ENCODE results near the gene PRDM11.

The PRDM11 gene

DNA sequence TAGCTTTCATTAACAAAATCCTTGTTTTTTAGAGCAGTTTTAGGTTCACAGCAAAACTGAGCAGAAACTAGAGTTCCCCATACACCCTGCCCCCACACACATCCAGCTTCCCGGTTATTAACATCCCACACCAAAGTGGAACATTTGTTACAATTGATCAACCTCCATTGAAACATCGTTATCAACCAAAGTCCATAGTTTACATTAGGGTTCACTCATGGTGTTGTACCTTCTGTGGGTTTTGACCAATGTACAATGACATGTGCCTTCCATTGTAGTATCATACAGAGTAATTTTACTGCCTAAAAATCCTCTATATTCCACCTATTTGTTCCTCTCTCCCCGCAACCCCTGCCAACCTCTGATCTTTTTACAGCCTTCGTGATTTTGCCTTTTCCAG, 28.5 kb downstream of the PRDM11 start:
- Histone ChIP-seq H3K27me3 (ENCODE audit: insufficient read depth, poor library complexity, severe bottlenecking) (no peaks in the 10 kb centered on the region), H3K4me3 (ENCODE audit: severe bottlenecking) (no peak overlapping the region), H3K27ac (ENCODE audit: poor library complexity, severe bottlenecking) (no peak overlapping the region), H3K9me3 (ENCODE audit: severe bottlenecking) (no peaks in the 10 kb centered on the region), H3K36me3 (ENCODE audit: low read depth) (no peaks in the 10 kb centered on the region), H3K4me1 (ENCODE audit: insufficient read depth, poor library complexity, severe bottlenecking) (peaks cover 8% of the 10 kb centered on the region)
- TF ChIP-seq CTCF (IDR thresholded peaks at IDR 0.05; ENCODE audit: poor library complexity, severe bottlenecking) = no peak
- ATAC-seq (ENCODE audit: low read depth) = no peak
- DNase-seq (ENCODE audit: low spot score) = no peak

GRCh38 chr11:45176996-45177395, 30.6 kb downstream of the PRDM11 start:
- H3K27me3 ChIP-seq (ENCODE audit: insufficient read depth, poor library complexity, severe bottlenecking) = no peaks in the 10 kb centered on the region
- TF ChIP-seq CTCF (IDR thresholded peaks at IDR 0.05; ENCODE audit: poor library complexity, severe bottlenecking) = no peak
- DNase-seq (ENCODE audit: low spot score) (no peak), ATAC-seq (ENCODE audit: low read depth) (no peak)
- H3K36me3 ChIP-seq (ENCODE audit: low read depth) = no peaks in the 10 kb centered on the region
- no peak overlapping the region for H3K4me3 ChIP-seq (ENCODE audit: severe bottlenecking)
- H3K27ac ChIP-seq (ENCODE audit: poor library complexity, severe bottlenecking) = no peak overlapping the region
- peaks cover 9% of the 10 kb centered on the region for H3K4me1 ChIP-seq (ENCODE audit: insufficient read depth, poor library complexity, severe bottlenecking)
- no peaks in the 10 kb centered on the region for H3K9me3 ChIP-seq (ENCODE audit: severe bottlenecking)

DNA sequence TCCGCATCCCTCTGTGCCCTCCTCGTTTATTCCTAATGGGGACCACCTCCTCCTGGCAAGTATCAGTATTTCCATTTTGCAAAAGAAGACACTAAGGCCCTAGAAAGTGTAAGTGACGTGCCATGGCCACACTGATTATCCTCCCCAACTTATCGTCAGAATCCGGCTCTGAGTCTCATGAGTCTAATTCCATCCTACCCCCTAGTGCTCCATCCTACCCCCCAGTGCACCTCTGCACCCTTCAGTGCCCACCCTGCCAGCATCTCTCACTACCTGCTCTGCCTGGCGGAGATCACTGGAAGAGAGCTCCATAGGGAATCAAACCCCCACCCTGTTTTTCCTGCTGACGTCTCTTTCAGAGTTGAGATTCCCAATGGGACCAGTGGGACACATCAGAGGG, 31.8 kb downstream of the PRDM11 start:
- no peak for ATAC-seq (ENCODE audit: low read depth)
- Histone ChIP-seq H3K27me3 (ENCODE audit: insufficient read depth, poor library complexity, severe bottlenecking) (no peaks in the 10 kb centered on the region), H3K4me3 (ENCODE audit: severe bottlenecking) (no peak overlapping the region)

GRCh38 chr11:45178890-45179671, 32.6 kb downstream of the PRDM11 start:
- no peak for DNase-seq (ENCODE audit: low spot score)
- no peak for TF ChIP-seq CTCF (IDR thresholded peaks at IDR 0.05; ENCODE audit: poor library complexity, severe bottlenecking)
- Histone ChIP-seq H3K4me3 (ENCODE audit: severe bottlenecking) (no peak overlapping the region), H3K9me3 (ENCODE audit: severe bottlenecking) (no peaks in the 10 kb centered on the region), H3K27ac (ENCODE audit: poor library complexity, severe bottlenecking) (peak overlapping the region; percentile 50), H3K36me3 (ENCODE audit: low read depth) (peaks cover 15% of the 10 kb centered on the region; the same call in 1 of the 2 replicates), H3K4me1 (ENCODE audit: insufficient read depth, poor library complexity, severe bottlenecking) (peaks cover 9% of the 10 kb centered on the region), H3K27me3 (ENCODE audit: insufficient read depth, poor library complexity, severe bottlenecking) (no peaks in the 10 kb centered on the region)
- peak; percentile 24 for ATAC-seq (ENCODE audit: low read depth)

More for the DNA sequence above, 31.8 kb downstream of the PRDM11 start:
- Histone ChIP-seq H3K27ac (ENCODE audit: poor library complexity, severe bottlenecking) (no peak overlapping the region), H3K36me3 (ENCODE audit: low read depth) (peaks cover 11% of the 10 kb centered on the region; the same call in 1 of the 2 replicates), H3K4me1 (ENCODE audit: insufficient read depth, poor library complexity, severe bottlenecking) (peaks cover 9% of the 10 kb centered on the region), H3K9me3 (ENCODE audit: severe bottlenecking) (no peaks in the 10 kb centered on the region)
- DNase-seq (ENCODE audit: low spot score) = no peak
- TF ChIP-seq CTCF (IDR thresholded peaks at IDR 0.05; ENCODE audit: poor library complexity, severe bottlenecking) = no peak

DNA sequence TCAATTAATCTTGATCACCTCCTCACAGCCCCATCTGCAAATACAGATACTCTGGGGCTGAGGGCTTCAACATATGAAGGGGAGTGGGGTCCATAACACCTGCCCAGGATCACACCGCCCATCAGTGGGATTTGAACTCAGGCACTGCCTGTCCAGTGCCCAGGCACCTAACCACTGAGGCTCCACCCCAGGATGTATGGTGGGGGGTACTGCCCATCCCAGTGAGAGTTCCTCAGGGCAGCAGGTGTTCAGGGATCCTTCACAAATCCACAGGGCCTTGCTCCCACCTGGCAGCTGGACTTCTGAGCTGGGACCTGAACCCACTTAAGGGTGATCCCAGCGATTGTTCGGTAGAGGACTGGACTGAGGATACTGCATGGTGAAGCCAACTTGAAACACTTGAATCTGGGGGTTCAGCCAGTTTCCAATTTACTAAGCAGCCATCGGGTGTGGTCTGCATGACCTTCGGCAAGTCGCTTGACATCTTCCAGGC, 33.3 kb downstream of the PRDM11 start:
- Histone ChIP-seq H3K4me1 (ENCODE audit: insufficient read depth, poor library complexity, severe bottlenecking) (peaks cover 9% of the 10 kb centered on the region), H3K4me3 (ENCODE audit: severe bottlenecking) (peak overlapping the region; percentile 73), H3K9me3 (ENCODE audit: severe bottlenecking) (no peaks in the 10 kb centered on the region), H3K36me3 (ENCODE audit: low read depth) (peaks cover 15% of the 10 kb centered on the region; the same call in 1 of the 2 replicates), H3K27me3 (ENCODE audit: insufficient read depth, poor library complexity, severe bottlenecking) (no peaks in the 10 kb centered on the region), H3K27ac (ENCODE audit: poor library complexity, severe bottlenecking) (peak overlapping the region; percentile 50)
- ATAC-seq (ENCODE audit: low read depth) (no peak), DNase-seq (ENCODE audit: low spot score) (no peak)
- TF ChIP-seq CTCF (IDR thresholded peaks at IDR 0.05; ENCODE audit: poor library complexity, severe bottlenecking) = no peak

Data from RWPE2 (cell line).